Neuronal stem cell (in vitro differentiated cells): Measurements from ENCODE around the gene KDM7A.

Source experiments
- DNase-seq: peaks from one replicate; pipeline ENCODE4 v3.0.0-alpha.2; 2013; ENCODE audit warnings: low spot score
- H2AFZ ChIP-seq: one replicate; pipeline ENCODE4 v1.6.1; 2013; ENCODE audit warnings: mild to moderate bottlenecking, low read length, inconsistent platforms
- H2AK5ac ChIP-seq: 2 replicates; pipeline ENCODE4 v1.6.1; 2013; ENCODE audit warnings: low read depth, mild to moderate bottlenecking, inconsistent platforms, low read length, moderate library complexity, mixed read lengths
- H2BK120ac ChIP-seq: 2 replicates; pipeline ENCODE4 v1.6.1; 2013; ENCODE audit warnings: low read depth, mild to moderate bottlenecking, inconsistent platforms, low read length, moderate library complexity, mixed read lengths
- H2BK12ac ChIP-seq: one replicate; pipeline ENCODE4 v1.6.1; 2013; ENCODE audit warnings: low read length, inconsistent platforms
- H2BK15ac ChIP-seq: 2 replicates; pipeline ENCODE4 v1.6.1; 2013; ENCODE audit warnings: mild to moderate bottlenecking, low read length, inconsistent platforms, mixed read lengths
- H2BK5ac ChIP-seq: one replicate; pipeline ENCODE4 v1.6.1; 2013; ENCODE audit warnings: inconsistent platforms, mild to moderate bottlenecking, low read length, moderate library complexity
- H3K14ac ChIP-seq: one replicate; pipeline ENCODE4 v1.6.1; 2013; ENCODE audit warnings: low read length, inconsistent platforms
- H3K18ac ChIP-seq: 2 replicates; pipeline ENCODE4 v1.6.1; 2013; ENCODE audit warnings: low read length, inconsistent platforms
- H3K23ac ChIP-seq: 2 replicates; pipeline ENCODE4 v1.6.1; 2013; ENCODE audit warnings: low read depth, mild to moderate bottlenecking, mixed read lengths, low read length, inconsistent platforms; ENCODE audit not compliant: poor library complexity
- H3K27ac ChIP-seq: replicated peaks from 3 replicates; pipeline ENCODE4 v1.5.1; 2013; ENCODE audit warnings: low read length, inconsistent platforms
- H3K27me3 ChIP-seq, 3 experiments: 2 replicates each; pipeline ENCODE4 v1.6.1; 2013; ENCODE audit warnings: low read length in 3 of 3, mild to moderate bottlenecking in 2 of 3, inconsistent platforms in 1 of 3, low read depth in 1 of 3, mixed read lengths in 1 of 3, moderate library complexity in 1 of 3; ENCODE audit not compliant: control insufficient read depth in 3 of 3, insufficient read depth in 3 of 3
- H3K36me3 ChIP-seq, 2 donors: replicated peaks in 1 of 2; 2 replicates each; pipeline ENCODE4 v1.6.1; 2013; ENCODE audit warnings: low read length in 2 of 2; ENCODE audit not compliant: control insufficient read depth in 2 of 2, insufficient read depth in 2 of 2
- H3K4ac ChIP-seq: 2 replicates; pipeline ENCODE4 v1.6.1; 2013; ENCODE audit warnings: inconsistent platforms, mild to moderate bottlenecking, low read length, moderate library complexity
- H3K4me1 ChIP-seq, 2 donors: 1 replicate in 1 of 2; 2 replicates in 1 of 2; pipeline ENCODE4 v1.6.1; 2013; ENCODE audit warnings: low read length in 2 of 2, low read depth in 1 of 2; ENCODE audit not compliant: control insufficient read depth in 2 of 2, insufficient read depth in 1 of 2
- H3K4me2 ChIP-seq: one replicate; pipeline ENCODE4 v1.6.1; 2013; ENCODE audit warnings: mild to moderate bottlenecking, low read length, inconsistent platforms; ENCODE audit not compliant: insufficient read depth, poor library complexity, severe bottlenecking
- H3K4me3 ChIP-seq, 2 donors: 2 replicates each; pipeline ENCODE4 v1.5.1; 2013; ENCODE audit warnings: low read length in 2 of 2, mild to moderate bottlenecking in 2 of 2, inconsistent platforms in 1 of 2, moderate library complexity in 1 of 2
- H3K79me1 ChIP-seq: one replicate; pipeline ENCODE4 v1.6.1; 2013; ENCODE audit warnings: low read depth, mild to moderate bottlenecking, inconsistent platforms, low read length, moderate library complexity
- H3K9ac ChIP-seq: one replicate; pipeline ENCODE4 v1.6.1; 2013; ENCODE audit warnings: mild to moderate bottlenecking, low read depth, low read length, inconsistent platforms; ENCODE audit not compliant: poor library complexity
- H3K9me3 ChIP-seq, 2 donors: replicated peaks in 1 of 2; 2 replicates each; pipeline versions ENCODE3 to v1.6.1; 2013; ENCODE audit warnings: low read length in 2 of 2, mild to moderate bottlenecking in 2 of 2, inconsistent platforms in 1 of 2, low read depth in 1 of 2, mixed read lengths in 1 of 2, moderate library complexity in 1 of 2; ENCODE audit not compliant: control insufficient read depth in 2 of 2, insufficient read depth in 1 of 2
- H4K8ac ChIP-seq: one replicate; pipeline ENCODE4 v1.6.1; 2013; ENCODE audit warnings: low read depth, mild to moderate bottlenecking, inconsistent platforms, low read length, moderate library complexity
- H4K91ac ChIP-seq: one replicate; pipeline ENCODE4 v1.6.1; 2013; ENCODE audit warnings: low read length, low read depth, mild to moderate bottlenecking, inconsistent platforms; ENCODE audit not compliant: poor library complexity
- WGBS, 2 donors: extraction: QIAGEN DNeasy Blood & Tissue Kit; methylation state at CpG; one replicate each; pipeline ENCODE4 v1.1.7; 2013; ENCODE audit warnings: missing lambda C conversion rate in 2 of 2, mixed read lengths in 1 of 2; ENCODE audit not compliant: insufficient read length in 2 of 2, insufficient replicate concordance in 1 of 2; ENCODE audit errors: extremely low coverage in 2 of 2; 5-methylcytosine and 5-hydroxymethylcytosine counted together

KDM7A gene

GRCh38 chr7:140141256-140141655 is 35.5 kb downstream of the KDM7A start:
- Histone ChIP-seq H2BK120ac (no peak overlapping the region), H3K36me3 (no peaks in the 10 kb centered on the region), H3K4me3 (no peak overlapping the region), H2BK15ac (no peak overlapping the region), H4K91ac (no peak overlapping the region), H3K9me3 (no peaks in the 10 kb centered on the region), H3K14ac (no peak overlapping the region), H3K18ac (no peak overlapping the region), H3K27me3 (no peaks in the 10 kb centered on the region), H4K8ac (no peak overlapping the region), H2BK12ac (no peak overlapping the region), H3K4me2 (no peak overlapping the region), H2AK5ac (no peak overlapping the region), H3K4ac (no peak overlapping the region), H3K27ac (no peak overlapping the region), H2AFZ (no peak overlapping the region), H3K23ac (no peak overlapping the region), H2BK5ac (no peak overlapping the region), H3K4me1 (peaks cover 0 to 1% of the 10 kb centered on the region in 2 donors), H3K9ac (no peak overlapping the region), H3K79me1 (no peaks in the 10 kb centered on the region)
- DNase-seq, result no peak
- no CpG with 5 or more reads among the region's 3 CpGs for WGBS, 2 donors

GRCh38 chr7:140137078-140137477 is 39.7 kb downstream of the KDM7A start:
- Histone ChIP-seq H3K4me2 (no peak overlapping the region), H2BK12ac (no peak overlapping the region), H2BK120ac (no peak overlapping the region), H3K4ac (no peak overlapping the region), H4K91ac (no peak overlapping the region), H3K9me3 (no peaks in the 10 kb centered on the region), H3K27ac (no peak overlapping the region), H4K8ac (no peak overlapping the region), H3K9ac (no peak overlapping the region), H3K14ac (no peak overlapping the region), H2AK5ac (no peak overlapping the region), H3K27me3 (no peaks in the 10 kb centered on the region), H3K4me3 (no peak overlapping the region), H3K4me1 (no peaks in the 10 kb centered on the region), H3K23ac (no peak overlapping the region), H2BK5ac (no peak overlapping the region), H3K79me1 (no peaks in the 10 kb centered on the region), H3K18ac (no peak overlapping the region), H2BK15ac (no peak overlapping the region), H2AFZ (no peak overlapping the region), H3K36me3 (peaks cover 0 to 4% of the 10 kb centered on the region in 2 donors)
- no CpG with 5 or more reads among the region's 2 CpGs for WGBS, 2 donors
- DNase-seq, result no peak

GRCh38 chr7:140136073-140136472 is 40.7 kb downstream of the KDM7A start:
- no peak overlapping the region for H4K8ac ChIP-seq
- DNase-seq, result no peak
- no peak overlapping the region for H2BK120ac ChIP-seq
- H2BK5ac ChIP-seq, result no peak overlapping the region
- no peaks in the 10 kb centered on the region for H3K79me1 ChIP-seq
- no peak overlapping the region for H3K27ac ChIP-seq
- no peaks in the 10 kb centered on the region for H3K27me3 ChIP-seq
- no peak overlapping the region for H2BK15ac ChIP-seq
- no peak overlapping the region for H3K14ac ChIP-seq
- no peak overlapping the region for H3K9ac ChIP-seq
- H3K4me2 ChIP-seq, result no peak overlapping the region
- H2BK12ac ChIP-seq, result no peak overlapping the region
- H3K18ac ChIP-seq, result no peak overlapping the region
- no peak overlapping the region for H3K4ac ChIP-seq
- H2AFZ ChIP-seq, result no peak overlapping the region
- H3K4me3 ChIP-seq, result no peak overlapping the region
- no peaks in the 10 kb centered on the region for H3K4me1 ChIP-seq
- no peak overlapping the region for H2AK5ac ChIP-seq
- no peak overlapping the region for H4K91ac ChIP-seq
- H3K23ac ChIP-seq, result no peak overlapping the region
- no peaks in the 10 kb centered on the region for H3K9me3 ChIP-seq
- peaks cover 0 to 6% of the 10 kb centered on the region in 2 donors for H3K36me3 ChIP-seq

- H3K27ac ChIP-seq, result no peak overlapping the region
- no peak overlapping the region for H2BK5ac ChIP-seq
- no peak overlapping the region for H3K4me2 ChIP-seq
- no peak overlapping the region for H3K4me3 ChIP-seq
- H3K36me3 ChIP-seq, result peaks cover 0 to 11% of the 10 kb centered on the region in 2 donors
- H2AK5ac ChIP-seq, result no peak overlapping the region
- no peak overlapping the region for H2BK15ac ChIP-seq
- WGBS, 2 donors, result no CpG with 5 or more reads among the region's 2 CpGs
- no peak overlapping the region for H2BK120ac ChIP-seq
- no peak overlapping the region for H4K91ac ChIP-seq
- H3K4ac ChIP-seq, result no peak overlapping the region
- no peak overlapping the region for H3K14ac ChIP-seq
- no peak overlapping the region for H2AFZ ChIP-seq
- H3K4me1 ChIP-seq, result no peaks in the 10 kb centered on the region
- no peaks in the 10 kb centered on the region for H3K9me3 ChIP-seq
- H3K79me1 ChIP-seq, result no peaks in the 10 kb centered on the region
- H3K9ac ChIP-seq, result no peak overlapping the region
- no peak for DNase-seq
- H4K8ac ChIP-seq, result no peak overlapping the region
- H2BK12ac ChIP-seq, result no peak overlapping the region
- no peak overlapping the region for H3K23ac ChIP-seq
- no peak overlapping the region for H3K18ac ChIP-seq
- no peaks in the 10 kb centered on the region for H3K27me3 ChIP-seq
Measured at GRCh38 chr7:140134039-140134438, 42.7 kb downstream of the KDM7A start.
